Testis (tissue), 3 donors: ENCODE data around the gene REC8. TPM values are rescaled to one million over a fixed set of nuclear protein-coding genes. Genes with fewer than 3 reads are reported as not detected.

Experiments used
- DNase-seq: peaks from one replicate; pipeline ENCODE4 v3.0.0-alpha.2; 2019
- H3K27ac ChIP-seq, 2 donors: fragments of 200-600 bp; sonication (generic); one replicate each; pipeline ENCODE4 v1.5.1; 2019
- H3K27me3 ChIP-seq: fragments of 200-600 bp; sonication (generic); one replicate; pipeline ENCODE4 v1.5.1; 2019
- H3K36me3 ChIP-seq: fragments of 200-600 bp; sonication (generic); one replicate; pipeline ENCODE4 v1.5.1; 2017; ENCODE audit warnings: low read depth; ENCODE audit errors: missing control alignments
- H3K4me1 ChIP-seq: fragments of 200-600 bp; sonication (generic); one replicate; pipeline ENCODE4 v1.5.1; 2019
- H3K4me3 ChIP-seq, 2 donors: fragments of 200-600 bp; sonication (generic); one replicate each; pipeline ENCODE4 v1.5.1; 2017 to 2019
- H3K9me3 ChIP-seq: fragments of 200-600 bp; sonication (generic); one replicate; pipeline ENCODE4 v1.5.1; 2017
- CTCF ChIP-seq, 3 experiments: fragments of 450-650 bp in 2 of 3; fragments of 200-600 bp in 1 of 3; sonication (generic) in 1 of 3; IDR thresholded peaks; one replicate each; pipeline ENCODE4 v1.5.1; 2016 to 2019; ENCODE audit warnings: antibody characterized with exemption in 3 of 3, mild to moderate bottlenecking in 2 of 3, moderate library complexity in 1 of 3
- POLR2A ChIP-seq: fragments of 450-650 bp; IDR thresholded peaks from one replicate; pipeline ENCODE4 v1.6.1; 2017; ENCODE audit warnings: antibody characterized with exemption, mild to moderate bottlenecking, moderate library complexity
- WGBS, 2 donors: methylation state at CpG; one replicate each; pipeline ENCODE4 v1.1.5; 2018; 5-methylcytosine and 5-hydroxymethylcytosine counted together
- intact Hi-C: fragments of 100-400 bp; cut with DNase I; formaldehyde crosslinking; loops from one replicate; pipeline ENCODE4 v1.15.1; 2023; ENCODE audit warnings: low total_unique reads
- polyA plus RNA-seq: library from polyadenylated mRNA; stranded (reverse); fragments of 350-450 nt; fragmentation: Illumina TruSeq; extraction: RNeasy Lipid Tissue Mini Kit (QIAGEN cat#74804); gene quantifications from one replicate; pipeline ENCODE4 v1.2.3, GENCODE V29; 2014; ENCODE audit warnings: low read depth, low replicate concordance; ENCODE audit not compliant: insufficient read depth
- total RNA-seq, 2 donors: library from RNA; depleted of rRNA; stranded (reverse); fragments of >200 nt; gene quantifications; one replicate each; pipeline ENCODE4 v1.2.3, GENCODE V29; 2016

The REC8 gene
- total and polyA plus RNA-seq, 3 donors from 2014 or later = 27.7 to 58.8 (median 55.9) TPM

DNA sequence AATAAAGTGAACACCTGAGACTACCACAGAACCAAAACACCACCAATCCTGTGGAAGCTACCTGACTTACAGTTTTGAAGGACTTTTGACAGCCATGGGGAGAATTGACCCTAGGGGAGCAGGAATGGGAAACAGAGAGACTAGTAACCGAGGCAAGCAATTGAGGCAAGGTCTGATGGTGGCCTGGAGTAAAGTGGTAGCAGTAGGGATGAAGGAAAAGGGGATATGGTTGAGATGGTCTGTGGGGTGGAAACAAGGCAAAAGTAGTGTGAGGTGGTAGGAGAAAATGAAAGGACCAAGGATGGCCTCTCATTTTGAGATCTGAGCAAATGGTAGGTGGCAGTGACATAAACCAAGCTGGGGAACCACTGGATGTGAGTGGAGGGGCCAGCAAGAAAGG is 15.0 kb upstream of the REC8 start:
- H3K4me1 ChIP-seq = peaks cover 4% of the 10 kb centered on the region
- no peak for DNase-seq
- no peak overlapping the region for H3K27ac ChIP-seq
- H3K27me3 ChIP-seq = no peaks in the 10 kb centered on the region
- no peaks in the 10 kb centered on the region for H3K9me3 ChIP-seq
- H3K4me3 ChIP-seq = no peak overlapping the region
- TF ChIP-seq POLR2A = no peak
- TF ChIP-seq CTCF (IDR thresholded peaks at IDR 0.05) = no peak
- intact Hi-C loops = no loop called here
- H3K36me3 ChIP-seq = no peaks in the 10 kb centered on the region
- WGBS, 2 donors = 81 to 84% methylated on average over 1 of the region's 1 CpG

- Histone ChIP-seq H3K4me3 (no peak overlapping the region), H3K9me3 (no peaks in the 10 kb centered on the region), H3K36me3 (no peaks in the 10 kb centered on the region), H3K27me3 (no peaks in the 10 kb centered on the region), H3K27ac (no peak overlapping the region), H3K4me1 (peaks cover 7% of the 10 kb centered on the region)
- no peak for DNase-seq
- WGBS, 2 donors = 91 to 94% methylated on average over 6 to 12 of the region's 12 CpGs
- intact Hi-C loops = no loop called here
- TF ChIP-seq CTCF (IDR thresholded peaks at IDR 0.05) (no peak), POLR2A (no peak)
Measured at GRCh38 chr14:24157331-24157730, 14.5 kb upstream of the REC8 start.

DNA sequence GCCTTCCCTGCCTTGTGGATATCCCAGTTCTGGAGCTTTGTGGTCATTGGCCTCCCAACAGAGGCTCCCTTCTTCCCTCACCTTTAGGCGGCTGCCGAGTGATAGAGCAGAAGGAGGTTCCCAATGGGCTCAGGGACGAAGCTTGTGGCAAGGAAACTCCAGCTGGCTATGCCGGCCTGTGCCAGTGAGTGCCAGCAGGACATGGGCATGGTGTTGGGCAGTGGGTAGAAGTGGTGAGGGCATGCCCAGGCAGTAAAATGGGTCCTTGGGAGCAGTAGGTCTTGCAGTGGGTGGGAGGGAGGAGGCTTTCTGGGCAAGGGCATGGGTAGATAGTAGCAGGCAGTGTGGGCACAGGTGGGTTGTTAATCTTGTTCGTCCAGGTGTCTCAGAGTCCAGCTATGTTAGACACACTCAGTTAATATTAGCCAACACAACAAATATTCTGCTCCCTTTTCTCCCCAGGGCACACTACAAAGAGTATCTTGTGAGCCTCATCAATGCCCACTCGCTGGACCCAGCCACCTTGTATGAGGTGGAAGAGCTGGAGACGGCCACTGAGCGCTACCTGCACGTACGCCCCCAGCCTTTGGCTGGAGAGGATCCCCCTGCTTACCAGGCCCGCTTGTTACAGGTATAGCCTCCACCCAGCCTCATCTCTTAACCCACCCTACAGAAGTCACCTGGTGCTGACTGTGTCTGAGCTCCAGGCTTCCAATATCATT is 11.9 kb upstream of the REC8 start:
- H3K4me3 ChIP-seq = no peak overlapping the region
- TF ChIP-seq POLR2A (no peak), CTCF (IDR thresholded peaks at IDR 0.05) (no peak)
- 81 to 93% methylated on average over 10 to 11 of the region's 11 CpGs for WGBS, 2 donors
- H3K27ac ChIP-seq = peak overlapping the region in 1 of 2 donors; percentile 96
- intact Hi-C loops = no loop called here
- no peaks in the 10 kb centered on the region for H3K9me3 ChIP-seq
- no peak for DNase-seq
- peaks cover 16% of the 10 kb centered on the region for H3K4me1 ChIP-seq
- no peaks in the 10 kb centered on the region for H3K36me3 ChIP-seq
- H3K27me3 ChIP-seq = no peaks in the 10 kb centered on the region

GRCh38 chr14:24160499-24160849 is 11.4 kb upstream of the REC8 start:
- intact Hi-C loops = no loop called here
- Histone ChIP-seq H3K27ac (peak overlapping the region; percentile 95 to 96), H3K9me3 (no peaks in the 10 kb centered on the region), H3K27me3 (no peaks in the 10 kb centered on the region), H3K36me3 (no peaks in the 10 kb centered on the region), H3K4me3 (no peak overlapping the region), H3K4me1 (peaks cover 16% of the 10 kb centered on the region)
- WGBS, 2 donors = 72 to 95% methylated on average over 2 to 4 of the region's 4 CpGs
- no peak for DNase-seq
- no peak for TF ChIP-seq CTCF (IDR thresholded peaks at IDR 0.05)
- TF ChIP-seq POLR2A = no peak
